Measurements from ENCODE around the gene RBM17. TPM values are rescaled to one million over a fixed set of nuclear protein-coding genes. Genes with fewer than 3 reads are reported as not detected.

The RBM17 gene
- total RNA-seq, 2 experiments from 2014 or later = 213 to 217 TPM

DNA sequence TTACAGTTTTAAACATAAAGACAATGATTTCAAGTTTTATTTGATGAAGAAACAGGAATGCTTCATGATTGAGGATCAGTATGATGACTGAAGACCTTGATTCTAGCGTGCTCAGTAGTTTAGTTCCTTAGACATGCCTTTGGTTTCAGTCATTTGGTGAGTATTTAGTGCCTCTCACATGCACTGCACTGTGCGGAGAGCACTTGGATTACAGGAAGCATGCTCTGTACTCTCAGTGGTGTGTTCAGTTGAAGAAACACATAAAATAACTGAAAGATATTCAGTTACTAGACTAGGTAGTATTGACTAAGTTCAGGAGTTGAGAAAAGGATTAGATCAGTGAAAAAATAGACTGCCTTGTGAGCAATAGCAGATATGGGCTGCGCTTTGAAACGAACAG is 25.5 kb downstream of the RBM17 start:
- CTCF ChIA-PET = interaction anchor here (1.0 to 1.8 kb wide), 3 partner anchors 36 to 288 kb away, joined by 3 to 8 read pairs (median 3); no protein-coding TSS in a partner anchor
- peak overlapping the region; percentile 5 for H3K27ac Mint-ChIP-seq
- POLR2A ChIA-PET = no interaction called here
- no peak overlapping the region for H3K4me3 Mint-ChIP-seq
- H3K36me3 Mint-ChIP-seq (ENCODE audit: low read depth) = peaks cover 72% of the 10 kb centered on the region
- H3K9me3 Mint-ChIP-seq (ENCODE audit: insufficient read depth) = no peaks in the 10 kb centered on the region
- DNase-seq (no peak), ATAC-seq (no peak)
- H3K4me1 Mint-ChIP-seq (ENCODE audit: low read depth) = peaks cover 20% of the 10 kb centered on the region
- no peaks in the 10 kb centered on the region for H3K27me3 Mint-ChIP-seq (ENCODE audit: low read depth)

DNA sequence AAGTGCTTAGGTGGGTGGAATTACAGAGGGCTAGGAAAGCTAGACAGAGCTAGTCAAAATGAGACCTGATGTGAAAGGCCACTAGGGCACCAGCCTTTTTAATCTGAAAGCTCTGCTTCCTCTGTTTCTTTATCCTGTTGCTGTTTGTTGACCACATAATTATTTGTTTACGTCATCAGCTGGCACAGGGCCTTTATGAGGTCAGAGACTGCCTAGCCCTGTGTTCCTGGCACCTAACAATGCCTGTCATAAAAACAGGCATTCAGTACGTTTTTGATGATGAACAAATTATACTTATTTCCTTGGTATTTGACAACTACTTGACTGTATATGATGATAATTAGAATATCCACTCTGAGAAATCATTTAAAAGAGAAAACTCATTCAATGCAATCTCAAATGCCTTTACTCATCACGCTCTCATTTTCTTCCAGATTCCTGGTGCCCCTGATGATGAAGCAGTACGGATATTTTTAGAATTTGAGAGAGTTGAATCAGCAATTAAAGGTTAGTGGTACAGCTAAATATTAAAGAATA is 26.0 kb downstream of the RBM17 start:
- H3K36me3 Mint-ChIP-seq (ENCODE audit: low read depth) = peaks cover 68% of the 10 kb centered on the region
- POLR2A ChIA-PET = no interaction called here
- H3K9me3 Mint-ChIP-seq (ENCODE audit: insufficient read depth) = no peaks in the 10 kb centered on the region
- peak overlapping the region; percentile 5 for H3K27ac Mint-ChIP-seq
- CTCF ChIA-PET = interaction anchor here (1.0 to 1.1 kb wide), 3 partner anchors 36 to 295 kb away, joined by 3 read pairs; no protein-coding TSS in a partner anchor
- DNase-seq = no peak
- H3K4me1 Mint-ChIP-seq (ENCODE audit: low read depth) = peaks cover 14% of the 10 kb centered on the region
- H3K4me3 Mint-ChIP-seq = no peak overlapping the region
- no peak for ATAC-seq
- H3K27me3 Mint-ChIP-seq (ENCODE audit: low read depth) = no peaks in the 10 kb centered on the region

DNA sequence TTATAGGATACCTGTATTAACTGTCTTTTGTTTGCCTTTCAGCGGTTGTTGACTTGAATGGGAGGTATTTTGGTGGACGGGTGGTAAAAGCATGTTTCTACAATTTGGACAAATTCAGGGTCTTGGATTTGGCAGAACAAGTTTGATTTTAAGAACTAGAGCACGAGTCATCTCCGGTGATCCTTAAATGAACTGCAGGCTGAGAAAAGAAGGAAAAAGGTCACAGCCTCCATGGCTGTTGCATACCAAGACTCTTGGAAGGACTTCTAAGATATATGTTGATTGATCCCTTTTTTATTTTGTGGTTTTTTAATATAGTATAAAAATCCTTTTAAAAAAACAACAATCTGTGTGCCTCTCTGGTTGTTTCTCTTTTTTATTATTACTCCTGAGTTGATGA is 26.6 kb downstream of the RBM17 start:
- ChIA-PET POLR2A (no interaction called here), CTCF (interaction anchor here (1.1 kb wide), 1 partner anchor 295 kb away, joined by 3 read pairs; no protein-coding TSS in a partner anchor)
- H3K4me3 Mint-ChIP-seq = no peak overlapping the region
- no peak overlapping the region for H3K27ac Mint-ChIP-seq
- H3K9me3 Mint-ChIP-seq (ENCODE audit: insufficient read depth) = no peaks in the 10 kb centered on the region
- ATAC-seq (no peak), DNase-seq (no peak)
- no peaks in the 10 kb centered on the region for H3K27me3 Mint-ChIP-seq (ENCODE audit: low read depth)
- H3K4me1 Mint-ChIP-seq (ENCODE audit: low read depth) = peaks cover 9% of the 10 kb centered on the region
- H3K36me3 Mint-ChIP-seq (ENCODE audit: low read depth) = peaks cover 63% of the 10 kb centered on the region

DNA sequence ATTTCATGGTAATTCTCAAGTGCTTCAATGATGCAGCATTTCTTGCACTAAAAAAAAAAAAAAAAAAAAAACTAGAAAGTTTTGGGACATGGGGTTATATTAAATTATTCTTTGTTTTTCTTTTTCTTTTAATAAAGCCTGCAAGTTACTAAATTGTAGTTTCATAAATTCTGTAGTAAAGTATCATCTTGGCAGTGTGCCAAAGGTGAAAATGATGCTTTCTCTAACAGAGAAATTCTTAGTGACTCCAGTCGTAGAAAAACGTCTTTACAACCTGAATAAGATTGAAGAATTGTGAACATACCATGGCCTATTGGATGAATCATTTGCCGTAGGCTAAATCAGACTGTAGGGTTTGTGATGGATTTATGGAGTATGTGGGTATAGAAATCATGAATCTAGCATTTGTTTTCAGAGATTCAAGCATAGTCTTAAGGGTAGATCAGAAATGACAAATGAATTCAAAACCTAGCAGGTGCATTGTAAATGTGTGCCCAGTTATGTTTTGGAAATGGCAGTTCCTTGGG is 27.1 kb downstream of the RBM17 start:
- ChIA-PET POLR2A (no interaction called here), CTCF (no interaction called here)
- DNase-seq (no peak), ATAC-seq (no peak)
- Mint-ChIP-seq H3K36me3 (ENCODE audit: low read depth) (peaks cover 58% of the 10 kb centered on the region), H3K4me3 (no peak overlapping the region), H3K4me1 (ENCODE audit: low read depth) (peaks cover 4% of the 10 kb centered on the region), H3K27me3 (ENCODE audit: low read depth) (no peaks in the 10 kb centered on the region), H3K9me3 (ENCODE audit: insufficient read depth) (no peaks in the 10 kb centered on the region), H3K27ac (no peak overlapping the region)

DNA sequence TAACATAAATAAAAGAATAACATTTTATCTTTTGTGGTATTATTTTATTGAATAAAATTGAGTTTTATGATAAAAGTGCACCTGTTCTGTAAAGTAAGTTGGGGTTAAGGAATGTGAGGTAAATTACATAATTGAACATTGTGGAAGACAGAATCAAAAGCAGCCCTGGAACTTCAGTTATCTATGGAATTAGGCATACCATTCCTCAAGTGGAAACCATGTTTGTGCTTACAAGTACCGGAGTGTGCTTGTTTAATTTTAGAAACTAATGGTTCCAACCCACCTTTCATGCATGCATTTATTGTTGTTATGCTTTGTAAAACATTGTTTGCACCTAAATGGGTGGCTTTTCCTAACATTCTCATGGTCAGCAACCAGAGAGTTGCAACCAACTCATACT is 28.0 kb downstream of the RBM17 start:
- ATAC-seq (no peak), DNase-seq (no peak)
- H3K36me3 Mint-ChIP-seq (ENCODE audit: low read depth) = peaks cover 51% of the 10 kb centered on the region
- no peak overlapping the region for H3K27ac Mint-ChIP-seq
- H3K4me1 Mint-ChIP-seq (ENCODE audit: low read depth) = no peaks in the 10 kb centered on the region
- H3K27me3 Mint-ChIP-seq (ENCODE audit: low read depth) = no peaks in the 10 kb centered on the region
- H3K9me3 Mint-ChIP-seq (ENCODE audit: insufficient read depth) = no peaks in the 10 kb centered on the region
- ChIA-PET CTCF (no interaction called here), POLR2A (no interaction called here)
- no peak overlapping the region for H3K4me3 Mint-ChIP-seq

DNA sequence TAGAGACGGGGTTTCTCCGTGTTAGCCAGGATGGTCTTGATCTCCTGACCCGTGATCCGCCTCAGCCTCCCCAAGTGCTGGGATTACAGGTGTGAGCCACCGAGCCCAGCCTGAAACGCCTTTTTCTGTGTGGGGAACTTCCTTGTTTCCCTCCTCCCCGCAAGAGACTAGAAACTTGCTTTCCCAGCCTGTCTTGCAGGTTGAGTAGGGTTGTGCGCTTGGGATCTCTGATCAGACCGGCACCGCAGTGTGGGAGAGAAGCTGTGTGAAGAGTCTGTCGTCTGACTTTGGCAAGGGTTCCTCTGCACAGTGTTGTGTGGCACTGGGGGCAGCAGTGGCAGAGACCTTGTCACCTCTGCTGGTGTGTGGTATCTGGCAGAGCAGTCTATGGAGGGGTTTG is 28.9 kb downstream of the RBM17 start:
- no peak for ATAC-seq
- Mint-ChIP-seq H3K36me3 (ENCODE audit: low read depth) (peaks cover 42% of the 10 kb centered on the region), H3K27me3 (ENCODE audit: low read depth) (no peaks in the 10 kb centered on the region), H3K4me3 (no peak overlapping the region), H3K4me1 (ENCODE audit: low read depth) (peaks cover under 1% of the 10 kb centered on the region), H3K9me3 (ENCODE audit: insufficient read depth) (no peaks in the 10 kb centered on the region), H3K27ac (peak overlapping the region; percentile 15)
- no peak for DNase-seq
- ChIA-PET POLR2A (no interaction called here), CTCF (interaction anchor here (0.7 kb wide), 1 partner anchor 7 kb away, joined by 3 read pairs; no protein-coding TSS in a partner anchor)

DNA sequence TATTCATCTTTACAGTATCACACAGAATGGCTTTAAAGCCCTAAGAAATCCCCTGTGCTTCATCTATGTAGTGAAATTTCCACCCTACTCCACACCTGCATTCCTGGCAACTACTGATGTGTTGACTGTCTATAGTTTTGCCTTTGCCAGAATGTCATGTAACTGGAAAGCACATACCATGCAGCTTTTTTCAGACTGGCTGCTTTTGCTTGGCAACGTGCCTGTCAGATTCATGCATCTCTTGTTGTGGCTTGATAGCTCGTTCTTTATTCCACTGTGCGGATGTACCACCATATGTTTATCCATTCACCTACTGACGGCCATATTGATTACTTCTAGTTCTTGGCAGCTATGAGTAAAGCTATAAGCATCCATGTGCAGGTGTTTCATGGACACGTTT is 30.6 kb downstream of the RBM17 start:
- ChIA-PET POLR2A (no interaction called here), CTCF (interaction anchor here (1.2 kb wide), 1 partner anchor 9 kb away, joined by 3 read pairs; no protein-coding TSS in a partner anchor)
- no peaks in the 10 kb centered on the region for H3K27me3 Mint-ChIP-seq (ENCODE audit: low read depth)
- H3K9me3 Mint-ChIP-seq (ENCODE audit: insufficient read depth) = no peaks in the 10 kb centered on the region
- H3K27ac Mint-ChIP-seq = no peak overlapping the region
- H3K4me1 Mint-ChIP-seq (ENCODE audit: low read depth) = peaks cover 8% of the 10 kb centered on the region
- H3K4me3 Mint-ChIP-seq = no peak overlapping the region
- DNase-seq = no peak
- no peak for ATAC-seq
- peaks cover 24% of the 10 kb centered on the region for H3K36me3 Mint-ChIP-seq (ENCODE audit: low read depth)

DNA sequence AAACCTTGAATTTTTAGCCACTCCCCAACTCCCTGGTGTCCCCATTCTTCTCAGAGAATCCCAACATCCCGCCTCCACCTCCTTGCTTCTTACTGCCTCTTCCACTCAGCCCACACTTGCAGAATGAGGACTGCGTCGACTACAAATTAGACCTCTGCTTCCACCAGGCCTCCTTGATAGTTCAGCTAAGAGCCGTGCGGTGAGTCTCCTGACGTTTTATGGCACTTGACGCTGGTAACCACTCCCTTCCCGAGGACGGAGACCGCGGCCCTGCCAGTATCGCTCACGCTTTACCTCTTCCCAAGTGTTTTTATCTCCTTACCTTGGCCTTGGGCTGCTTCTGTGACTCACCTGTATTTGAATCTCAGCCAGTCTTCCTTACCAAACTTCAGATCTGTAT is 31.1 kb downstream of the RBM17 start:
- ChIA-PET POLR2A (no interaction called here), CTCF (interaction anchor here (1.0 kb wide), 1 partner anchor 53 kb away, joined by 3 read pairs; no protein-coding TSS in a partner anchor)
- no peak for DNase-seq
- Mint-ChIP-seq H3K9me3 (ENCODE audit: insufficient read depth) (no peaks in the 10 kb centered on the region), H3K36me3 (ENCODE audit: low read depth) (peaks cover 19% of the 10 kb centered on the region), H3K4me1 (ENCODE audit: low read depth) (peaks cover 14% of the 10 kb centered on the region), H3K4me3 (no peak overlapping the region), H3K27ac (no peak overlapping the region), H3K27me3 (ENCODE audit: low read depth) (no peaks in the 10 kb centered on the region)
- no peak for ATAC-seq

DNA sequence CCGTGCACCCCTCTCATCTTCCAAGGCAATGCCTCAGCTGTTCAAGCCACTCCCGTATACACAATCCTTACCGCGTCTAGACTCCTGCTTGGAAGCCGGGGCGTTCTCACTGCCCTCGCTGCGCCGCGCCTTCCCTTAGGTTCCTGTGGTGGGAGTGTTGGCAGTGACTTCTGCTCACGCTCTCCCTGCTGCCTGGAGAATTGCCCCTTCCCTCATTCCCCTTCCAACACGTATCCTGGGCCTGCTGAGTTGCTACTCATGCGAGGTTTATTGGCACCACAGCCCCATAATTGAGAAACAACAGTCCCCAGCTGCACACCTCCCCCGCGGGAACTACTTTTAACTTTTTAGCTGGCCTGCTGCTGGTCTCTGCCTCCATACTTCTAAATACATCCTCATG is 31.9 kb downstream of the RBM17 start:
- H3K36me3 Mint-ChIP-seq (ENCODE audit: low read depth) = peaks cover 14% of the 10 kb centered on the region
- H3K27ac Mint-ChIP-seq = no peak overlapping the region
- CTCF ChIA-PET = interaction anchor here (1.0 kb wide), 1 partner anchor 53 kb away, joined by 3 read pairs; no protein-coding TSS in a partner anchor
- H3K27me3 Mint-ChIP-seq (ENCODE audit: low read depth) = no peaks in the 10 kb centered on the region
- ATAC-seq (no peak), DNase-seq (no peak)
- peaks cover 14% of the 10 kb centered on the region for H3K4me1 Mint-ChIP-seq (ENCODE audit: low read depth)
- H3K4me3 Mint-ChIP-seq = no peak overlapping the region
- POLR2A ChIA-PET = no interaction called here
- no peaks in the 10 kb centered on the region for H3K9me3 Mint-ChIP-seq (ENCODE audit: insufficient read depth)

DNA sequence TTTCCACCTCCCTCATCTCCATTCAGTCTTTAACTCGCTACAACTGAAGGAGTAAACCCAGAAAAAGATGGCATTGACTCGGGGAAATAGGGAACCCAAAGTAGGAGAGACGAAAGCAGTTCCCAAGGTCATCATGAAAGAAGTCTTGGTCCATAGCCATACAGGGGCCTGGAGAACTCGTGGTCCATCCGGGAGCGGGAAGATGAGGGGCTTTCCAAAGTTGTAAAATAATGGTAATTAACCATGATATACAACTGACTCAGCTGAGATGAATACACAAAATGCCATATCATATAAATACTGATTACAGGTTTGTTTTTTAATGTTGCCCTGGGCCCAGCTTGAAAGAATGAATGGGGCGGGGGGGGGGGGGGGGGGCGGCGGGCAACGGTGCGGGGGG is 32.3 kb downstream of the RBM17 start:
- CTCF ChIA-PET = interaction anchor here (0.8 kb wide), 1 partner anchor 83 kb away, joined by 3 read pairs; no protein-coding TSS in a partner anchor
- ATAC-seq = no peak
- Mint-ChIP-seq H3K27ac (no peak overlapping the region), H3K4me1 (ENCODE audit: low read depth) (peaks cover 14% of the 10 kb centered on the region), H3K9me3 (ENCODE audit: insufficient read depth) (no peaks in the 10 kb centered on the region), H3K4me3 (no peak overlapping the region), H3K36me3 (ENCODE audit: low read depth) (peaks cover 11% of the 10 kb centered on the region), H3K27me3 (ENCODE audit: low read depth) (no peaks in the 10 kb centered on the region)
- DNase-seq = no peak
- POLR2A ChIA-PET = no interaction called here

DNA sequence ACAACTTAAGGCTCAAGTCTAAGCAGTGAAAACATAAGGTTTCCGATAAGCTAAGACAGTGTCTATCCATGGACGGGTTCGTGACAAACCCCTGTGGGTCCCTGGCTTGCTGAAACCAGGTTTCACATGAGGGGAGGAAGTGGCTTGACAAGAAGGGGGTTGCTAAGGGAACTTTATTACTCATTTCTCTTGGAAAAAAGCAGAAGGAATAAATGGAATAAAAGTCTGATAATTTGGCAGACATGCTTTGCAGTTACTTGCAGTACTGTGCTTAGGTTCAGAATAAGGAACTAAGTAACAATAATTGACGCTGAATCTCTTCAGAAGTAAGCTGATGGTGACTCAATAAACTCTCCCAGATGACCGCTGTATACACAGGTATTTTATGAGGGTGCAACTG is 34.7 kb downstream of the RBM17 start:
- Mint-ChIP-seq H3K9me3 (ENCODE audit: insufficient read depth) (no peaks in the 10 kb centered on the region), H3K36me3 (ENCODE audit: low read depth) (peaks cover 4% of the 10 kb centered on the region), H3K27me3 (ENCODE audit: low read depth) (no peaks in the 10 kb centered on the region), H3K4me3 (no peak overlapping the region), H3K4me1 (ENCODE audit: low read depth) (peaks cover 14% of the 10 kb centered on the region), H3K27ac (no peak overlapping the region)
- ChIA-PET CTCF (interaction anchor here (1.0 to 1.6 kb wide), 3 partner anchors 28 to 278 kb away, joined by 3 read pairs; no protein-coding TSS in a partner anchor), POLR2A (no interaction called here)
- DNase-seq = no peak
- no peak for ATAC-seq

DNA sequence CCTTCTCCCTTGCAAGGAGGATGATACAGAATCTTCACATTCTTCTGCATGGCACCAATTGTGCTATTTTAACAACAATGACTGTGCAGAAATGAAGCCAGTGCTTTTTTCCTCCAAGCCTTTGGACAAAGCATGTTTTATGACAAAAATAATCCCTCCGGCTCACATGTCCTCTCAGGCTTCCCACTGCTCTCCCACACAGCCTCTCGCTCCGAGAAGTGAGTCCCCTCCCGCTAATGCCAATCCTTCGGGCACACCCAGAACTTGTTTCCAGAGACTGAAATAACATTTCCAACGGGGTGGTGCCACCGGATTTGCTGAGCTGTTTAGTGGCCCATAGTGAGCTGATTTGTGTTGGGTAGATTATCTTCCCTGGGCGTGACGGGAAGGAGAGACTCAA is 35.8 kb downstream of the RBM17 start:
- ATAC-seq (no peak), DNase-seq (no peak)
- Mint-ChIP-seq H3K9me3 (ENCODE audit: insufficient read depth) (no peaks in the 10 kb centered on the region), H3K4me1 (ENCODE audit: low read depth) (peaks cover 26% of the 10 kb centered on the region), H3K4me3 (no peak overlapping the region), H3K27me3 (ENCODE audit: low read depth) (peaks cover 3% of the 10 kb centered on the region), H3K27ac (no peak overlapping the region), H3K36me3 (ENCODE audit: low read depth) (no peaks in the 10 kb centered on the region)
- POLR2A ChIA-PET = no interaction called here
- CTCF ChIA-PET = interaction anchor here (1.2 to 1.5 kb wide), 2 partner anchors 27 to 48 kb away, joined by 3 to 6 read pairs; no protein-coding TSS in a partner anchor

Data from activated CD8-positive, alpha-beta T cell treated with anti-CD3 and anti-CD28 coated beads, Interleukin-2, amount 10 ng/mL, durations not matched to agents 7 days and 5 days (primary cell).